ENCODE measurements around the gene CLDN19.
"Not testable (repeated sequence)": the region's sequence is repeated elsewhere in the genome, so short reads cannot be mapped to it uniquely, and the experiment has no call there.

Gene CLDN19

GRCh38 chr1:42759114-42759513 is 19.1 kb upstream of the CLDN19 start:
- Histone ChIP-seq H3K36me3 (ENCODE audit: insufficient read depth, low read length) (peaks cover 70% of the 10 kb centered on the region), H3K27me3 (ENCODE audit: insufficient read depth, low read length) (no peaks in the 10 kb centered on the region), H3K9me3 (ENCODE audit: insufficient read depth, low read depth, low read length) (no peaks in the 10 kb centered on the region), H3K9ac (ENCODE audit: low read depth, low read length) (no peak overlapping the region), H3K4me3 (ENCODE audit: low read length) (no peak overlapping the region), H3K4me1 (ENCODE audit: insufficient read depth, low read length) (no peaks in the 10 kb centered on the region), H3K27ac (ENCODE audit: low read depth, low read length) (no peak overlapping the region)
- 85% methylated on average over 9 of the region's 9 CpGs for WGBS

GRCh38 chr1:42758641-42759040 is 18.6 kb upstream of the CLDN19 start:
- H3K9me3 ChIP-seq (ENCODE audit: insufficient read depth, low read depth, low read length): no peaks in the 10 kb centered on the region
- no peak overlapping the region for H3K4me3 ChIP-seq (ENCODE audit: low read length)
- no peaks in the 10 kb centered on the region for H3K4me1 ChIP-seq (ENCODE audit: insufficient read depth, low read length)
- no peak overlapping the region for H3K27ac ChIP-seq (ENCODE audit: low read depth, low read length)
- H3K27me3 ChIP-seq (ENCODE audit: insufficient read depth, low read length): no peaks in the 10 kb centered on the region
- WGBS: 92% methylated on average over 3 of the region's 3 CpGs
- no peak overlapping the region for H3K9ac ChIP-seq (ENCODE audit: low read depth, low read length)
- H3K36me3 ChIP-seq (ENCODE audit: insufficient read depth, low read length): peaks cover 74% of the 10 kb centered on the region

GRCh38 chr1:42757892-42758275 is 17.8 kb upstream of the CLDN19 start:
- Histone ChIP-seq H3K27ac (ENCODE audit: low read depth, low read length) (no peak overlapping the region), H3K9me3 (ENCODE audit: insufficient read depth, low read depth, low read length) (no peaks in the 10 kb centered on the region), H3K9ac (ENCODE audit: low read depth, low read length) (no peak overlapping the region), H3K36me3 (ENCODE audit: insufficient read depth, low read length) (peaks cover 82% of the 10 kb centered on the region), H3K27me3 (ENCODE audit: insufficient read depth, low read length) (no peaks in the 10 kb centered on the region), H3K4me3 (ENCODE audit: low read length) (no peak overlapping the region), H3K4me1 (ENCODE audit: insufficient read depth, low read length) (no peaks in the 10 kb centered on the region)

GRCh38 chr1:42756956-42757891 is 17.2 kb upstream of the CLDN19 start:
- Histone ChIP-seq H3K27ac (ENCODE audit: low read depth, low read length) (no peak overlapping the region), H3K4me3 (ENCODE audit: low read length) (no peak overlapping the region), H3K9me3 (ENCODE audit: insufficient read depth, low read depth, low read length) (no peaks in the 10 kb centered on the region), H3K9ac (ENCODE audit: low read depth, low read length) (no peak overlapping the region), H3K36me3 (ENCODE audit: insufficient read depth, low read length) (peaks cover 84% of the 10 kb centered on the region), H3K27me3 (ENCODE audit: insufficient read depth, low read length) (no peaks in the 10 kb centered on the region), H3K4me1 (ENCODE audit: insufficient read depth, low read length) (no peaks in the 10 kb centered on the region)
- WGBS: 91% methylated on average over 16 of the region's 17 CpGs

- peaks cover 4% of the 10 kb centered on the region; the same call in 1 of the 2 replicates for H3K9me3 ChIP-seq (ENCODE audit: insufficient read depth, low read depth, low read length)
- no peak overlapping the region for H3K4me3 ChIP-seq (ENCODE audit: low read length)
- no peak overlapping the region for H3K9ac ChIP-seq (ENCODE audit: low read depth, low read length)
- no peak overlapping the region for H3K27ac ChIP-seq (ENCODE audit: low read depth, low read length)
- H3K36me3 ChIP-seq (ENCODE audit: insufficient read depth, low read length): peaks cover 86% of the 10 kb centered on the region
- no peaks in the 10 kb centered on the region for H3K4me1 ChIP-seq (ENCODE audit: insufficient read depth, low read length)
- H3K27me3 ChIP-seq (ENCODE audit: insufficient read depth, low read length): no peaks in the 10 kb centered on the region
- WGBS: 81% methylated on average over 1 of the region's 1 CpG
Observed at GRCh38 chr1:42753070-42753469, 13.0 kb upstream of the CLDN19 start.

- H3K9ac ChIP-seq (ENCODE audit: low read depth, low read length): no peak overlapping the region
- no peaks in the 10 kb centered on the region for H3K27me3 ChIP-seq (ENCODE audit: insufficient read depth, low read length)
- H3K36me3 ChIP-seq (ENCODE audit: insufficient read depth, low read length): peaks cover 85% of the 10 kb centered on the region
- peaks cover 4% of the 10 kb centered on the region; the same call in 1 of the 2 replicates for H3K9me3 ChIP-seq (ENCODE audit: insufficient read depth, low read depth, low read length)
- no peak overlapping the region for H3K4me3 ChIP-seq (ENCODE audit: low read length)
- no peak overlapping the region for H3K27ac ChIP-seq (ENCODE audit: low read depth, low read length)
- no peaks in the 10 kb centered on the region for H3K4me1 ChIP-seq (ENCODE audit: insufficient read depth, low read length)
- WGBS: 93% methylated on average over 6 of the region's 6 CpGs
Observed at GRCh38 chr1:42752284-42752683, 12.2 kb upstream of the CLDN19 start.

GRCh38 chr1:42751511-42752070 is 11.6 kb upstream of the CLDN19 start:
- peaks cover 84% of the 10 kb centered on the region for H3K36me3 ChIP-seq (ENCODE audit: insufficient read depth, low read length)
- H3K4me3 ChIP-seq (ENCODE audit: low read length); H3K27me3 ChIP-seq (ENCODE audit: insufficient read depth, low read length); H3K9me3 ChIP-seq (ENCODE audit: insufficient read depth, low read depth, low read length); H3K4me1 ChIP-seq (ENCODE audit: insufficient read depth, low read length); H3K27ac ChIP-seq (ENCODE audit: low read depth, low read length); H3K9ac ChIP-seq (ENCODE audit: low read depth, low read length): not testable (repeated sequence)
- WGBS: 93% methylated on average over 7 of the region's 8 CpGs

- Histone ChIP-seq H3K36me3 (ENCODE audit: insufficient read depth, low read length) (peaks cover 79% of the 10 kb centered on the region), H3K27me3 (ENCODE audit: insufficient read depth, low read length) (no peaks in the 10 kb centered on the region), H3K9ac (ENCODE audit: low read depth, low read length) (no peak overlapping the region), H3K9me3 (ENCODE audit: insufficient read depth, low read depth, low read length) (peaks cover 4% of the 10 kb centered on the region; the same call in 1 of the 2 replicates), H3K4me1 (ENCODE audit: insufficient read depth, low read length) (no peaks in the 10 kb centered on the region), H3K27ac (ENCODE audit: low read depth, low read length) (no peak overlapping the region), H3K4me3 (ENCODE audit: low read length) (no peak overlapping the region)
- WGBS: 97% methylated on average over 12 of the region's 12 CpGs
Observed at GRCh38 chr1:42750041-42750440, 10.0 kb upstream of the CLDN19 start.

- WGBS: 93% methylated on average over 14 of the region's 14 CpGs
- peaks cover 66% of the 10 kb centered on the region for H3K36me3 ChIP-seq (ENCODE audit: insufficient read depth, low read length)
- peaks cover 4% of the 10 kb centered on the region; the same call in 1 of the 2 replicates for H3K9me3 ChIP-seq (ENCODE audit: insufficient read depth, low read depth, low read length)
- no peaks in the 10 kb centered on the region for H3K4me1 ChIP-seq (ENCODE audit: insufficient read depth, low read length)
- H3K9ac ChIP-seq (ENCODE audit: low read depth, low read length): no peak overlapping the region
- H3K27me3 ChIP-seq (ENCODE audit: insufficient read depth, low read length): no peaks in the 10 kb centered on the region
- no peak overlapping the region for H3K4me3 ChIP-seq (ENCODE audit: low read length)
- no peak overlapping the region for H3K27ac ChIP-seq (ENCODE audit: low read depth, low read length)
Observed at GRCh38 chr1:42748461-42749410, 8.7 kb upstream of the CLDN19 start.

- H3K9me3 ChIP-seq (ENCODE audit: insufficient read depth, low read depth, low read length): peaks cover 4% of the 10 kb centered on the region; the same call in 1 of the 2 replicates
- H3K27me3 ChIP-seq (ENCODE audit: insufficient read depth, low read length): no peaks in the 10 kb centered on the region
- 96% methylated on average over 10 of the region's 10 CpGs for WGBS
- H3K9ac ChIP-seq (ENCODE audit: low read depth, low read length): no peak overlapping the region
- 0 out of 2 replicates have a peak, but pooled peaks cover 6% of the 10 kb centered on the region for H3K4me1 ChIP-seq (ENCODE audit: insufficient read depth, low read length)
- no peak overlapping the region for H3K4me3 ChIP-seq (ENCODE audit: low read length)
- H3K27ac ChIP-seq (ENCODE audit: low read depth, low read length): no peak overlapping the region
- peaks cover 59% of the 10 kb centered on the region for H3K36me3 ChIP-seq (ENCODE audit: insufficient read depth, low read length)
Observed at GRCh38 chr1:42748021-42748420, 8.0 kb upstream of the CLDN19 start.
